GM19324 (cell line): ENCODE data around the gene PTGER3.
A peak's percentile ranks its signal among the peaks of the same experiment; 100 is the strongest.

Experiments used
- ATAC-seq: cut with Tn5 transposase; IDR thresholded peaks from one replicate; pipeline ENCODE4 v1.9.1; 2021; ENCODE audit warnings: mild to moderate bottlenecking, moderate library complexity; ENCODE audit not compliant: unreplicated experiment, low FRiP score

The PTGER3 gene

DNA sequence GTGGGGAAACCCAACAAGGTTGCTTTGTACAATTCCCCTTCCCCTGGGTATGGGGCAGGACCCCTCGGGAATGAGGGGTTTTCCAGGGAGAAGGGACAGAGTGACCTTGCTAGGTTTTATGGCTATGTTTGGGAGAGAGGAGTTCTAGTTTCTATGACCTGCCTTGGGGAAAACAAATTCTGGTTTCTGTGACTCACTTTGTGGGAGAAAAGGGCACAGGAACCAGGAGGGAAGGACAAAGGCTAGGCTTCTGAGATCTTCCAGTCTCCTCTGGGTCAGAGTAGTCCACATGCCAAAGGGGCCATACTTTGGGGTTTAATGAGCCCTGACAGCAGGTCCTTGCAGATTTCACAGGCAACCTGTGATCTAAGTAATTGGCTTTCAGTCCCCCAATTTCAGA is 5.5 kb upstream of the PTGER3 start:
- no peak for ATAC-seq

DNA sequence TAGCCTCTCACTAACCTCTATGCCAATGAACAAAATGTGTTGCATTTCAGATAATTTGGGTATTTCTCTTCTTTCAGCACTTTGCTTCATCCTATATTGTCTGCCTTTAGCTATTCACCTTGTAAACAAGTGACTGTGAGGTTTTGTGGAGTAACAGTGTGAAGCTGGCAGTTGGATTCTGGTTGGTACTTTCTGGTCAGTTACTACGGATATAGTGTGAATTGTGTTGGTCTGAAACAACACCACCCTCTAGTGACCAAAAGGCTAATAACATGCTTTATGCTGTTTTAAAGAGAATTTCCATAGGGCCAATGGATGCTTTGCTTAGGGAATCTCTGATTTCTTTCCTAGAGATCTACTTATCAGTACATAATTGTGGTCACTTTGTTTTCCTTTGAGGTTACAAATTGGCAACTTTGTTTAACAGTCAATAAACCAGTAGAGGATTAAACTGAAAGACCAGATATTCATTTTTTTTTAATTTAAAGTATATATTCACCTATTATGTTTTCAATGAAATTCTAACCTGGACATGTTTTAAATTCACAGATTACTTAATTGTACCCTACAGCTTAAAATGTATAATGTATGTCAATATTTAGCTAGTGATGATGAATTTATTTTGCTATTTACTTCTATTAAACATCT is 2.5 kb upstream of the PTGER3 start:
- peak; percentile 46 for ATAC-seq

DNA sequence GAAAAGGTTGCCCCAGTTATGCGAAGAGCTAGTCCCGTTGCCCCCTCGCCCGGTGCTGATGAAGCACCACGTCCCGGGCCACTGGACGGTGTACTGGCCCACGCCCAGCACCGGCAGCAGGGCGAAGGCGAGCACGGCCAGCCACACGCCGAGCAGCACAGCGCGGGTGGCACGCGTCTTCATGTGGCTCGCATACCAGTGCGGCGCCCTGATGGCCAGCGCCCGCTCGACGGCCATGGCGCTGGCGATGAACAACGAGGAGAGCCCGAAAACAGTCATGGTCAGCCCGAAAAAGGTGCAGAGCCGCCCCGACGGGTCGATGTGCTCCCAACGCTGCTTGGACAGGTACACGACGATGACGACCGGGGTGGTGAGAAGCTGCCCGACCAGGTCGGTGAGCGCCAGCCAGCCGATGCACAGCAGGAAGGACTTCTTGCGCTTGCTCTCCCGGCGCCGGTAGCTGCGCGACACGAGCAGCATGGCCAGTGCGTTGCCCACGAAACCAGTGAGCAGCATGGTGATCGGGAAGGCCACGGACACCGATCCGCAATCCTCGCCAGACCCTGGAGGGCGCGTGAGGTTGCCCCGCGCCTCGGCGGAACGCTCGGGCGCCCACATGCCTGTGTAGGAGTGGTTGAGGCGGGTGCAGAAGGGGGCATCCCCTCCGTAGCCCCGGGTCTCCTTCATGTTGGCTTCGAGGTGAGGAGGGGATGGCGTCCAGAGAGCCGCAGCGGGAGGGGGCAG is 553 bp downstream of the PTGER3 start:
- ATAC-seq = no peak

DNA sequence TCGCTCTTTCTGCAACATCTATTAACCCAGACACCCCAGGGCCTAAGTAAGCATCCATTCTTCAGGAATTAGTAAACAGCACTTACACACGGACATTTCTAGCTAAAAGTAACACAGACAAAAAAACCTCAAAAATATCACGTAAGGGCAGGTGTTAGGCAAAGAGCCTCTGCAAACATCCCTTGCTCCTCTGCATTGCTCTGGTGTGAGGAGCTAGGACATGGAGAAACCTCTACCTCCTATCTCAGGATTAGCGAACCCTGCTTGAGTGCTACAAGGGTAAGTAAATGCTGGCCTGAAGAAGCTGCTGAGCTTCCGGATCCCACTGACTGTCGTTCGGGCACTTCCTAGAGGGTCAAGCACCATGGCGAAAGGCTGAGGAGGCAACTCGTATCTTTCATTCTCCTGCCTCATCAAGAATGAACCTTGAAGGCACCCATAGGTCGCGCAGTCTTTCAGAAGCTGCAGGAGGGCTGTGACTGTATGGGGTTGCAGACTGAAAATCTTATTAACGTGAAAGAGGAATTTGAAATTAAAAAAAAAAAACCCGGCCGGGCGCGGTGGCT is 2.1 kb downstream of the PTGER3 start:
- ATAC-seq = no peak

DNA sequence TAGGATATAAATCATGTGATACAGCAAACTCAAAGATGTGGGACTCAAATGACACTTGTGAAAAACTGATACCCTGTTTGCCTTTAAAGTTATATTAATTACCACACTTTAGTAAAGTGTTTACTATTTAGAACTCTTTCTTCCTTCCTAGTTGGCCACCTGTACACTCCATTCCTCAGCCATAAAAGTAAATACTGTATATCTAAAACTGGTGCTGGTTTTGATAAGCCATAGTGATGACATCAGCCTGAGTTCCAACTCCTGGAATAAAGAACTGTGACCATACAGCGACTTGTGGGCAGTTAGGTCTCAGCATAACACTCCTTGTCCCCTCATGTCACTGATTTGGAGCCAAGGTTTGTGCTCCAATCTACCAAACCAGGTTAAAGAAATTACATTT is 2.8 kb downstream of the PTGER3 start:
- no peak for ATAC-seq

DNA sequence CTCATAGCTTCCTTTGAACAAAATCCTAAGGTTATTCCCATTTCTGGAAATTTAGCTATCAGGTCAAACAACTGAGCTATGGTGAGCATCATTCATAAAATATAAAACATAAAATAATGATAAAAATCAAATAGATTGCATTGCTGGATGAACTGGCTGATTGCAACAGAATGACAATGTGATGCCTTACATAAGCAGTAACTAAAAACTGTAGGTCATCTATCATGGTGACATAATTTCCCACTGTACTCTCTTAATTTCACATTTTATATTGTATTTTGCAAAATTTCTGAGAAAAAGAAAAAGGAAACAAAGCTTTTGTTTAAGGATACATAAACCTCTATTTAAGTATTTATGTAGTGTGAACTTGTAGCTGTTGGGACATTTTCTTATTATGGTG is 4.6 kb downstream of the PTGER3 start:
- no peak for ATAC-seq

DNA sequence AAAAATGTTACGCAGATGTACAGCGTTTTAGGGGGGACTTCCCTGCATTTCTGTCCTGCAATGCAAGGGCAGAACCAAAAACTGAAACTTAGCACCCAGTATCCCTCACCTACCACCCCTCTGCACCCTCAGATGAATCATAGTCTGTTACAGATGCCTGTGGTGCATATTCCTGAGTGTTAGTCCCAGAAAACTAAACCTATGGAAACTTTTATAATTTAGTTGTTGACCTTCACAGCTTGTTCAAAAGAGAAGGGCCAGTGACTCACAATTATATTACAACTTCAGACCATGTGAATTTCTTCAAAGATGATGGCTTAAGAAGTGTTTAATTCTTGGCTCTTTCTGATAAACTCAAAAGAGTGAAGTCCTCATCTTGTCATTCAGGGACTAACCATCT is 5.8 kb downstream of the PTGER3 start:
- no peak for ATAC-seq

DNA sequence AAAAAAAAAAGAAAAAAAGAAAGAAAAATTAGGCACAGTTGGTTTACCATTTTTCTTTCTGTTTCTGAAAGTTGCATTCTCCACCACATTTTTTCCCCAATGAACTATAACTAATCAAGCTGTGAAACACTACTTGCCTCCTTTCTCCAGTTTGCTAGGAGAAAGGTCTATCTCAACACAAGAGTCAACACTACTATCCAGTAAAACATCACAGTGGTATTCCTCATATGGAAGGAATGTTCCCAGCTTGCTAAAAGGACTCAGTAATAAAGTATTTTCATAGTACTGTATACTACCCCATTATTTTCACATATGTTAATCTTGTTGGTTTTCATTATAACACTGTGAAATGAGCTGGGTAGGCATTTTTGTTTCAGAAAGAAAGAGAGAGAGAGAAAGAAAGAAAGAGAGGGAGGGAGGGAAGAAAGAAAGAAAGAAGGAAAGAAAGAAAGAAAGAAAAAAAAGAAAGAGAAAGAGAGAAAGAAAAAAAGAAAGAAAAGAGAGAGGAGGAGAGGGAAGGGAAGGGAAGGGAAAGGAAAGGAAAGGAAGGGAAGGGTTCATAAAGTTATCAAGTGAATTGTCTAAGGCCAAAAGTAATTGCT is 7.9 kb downstream of the PTGER3 start:
- no peak for ATAC-seq

DNA sequence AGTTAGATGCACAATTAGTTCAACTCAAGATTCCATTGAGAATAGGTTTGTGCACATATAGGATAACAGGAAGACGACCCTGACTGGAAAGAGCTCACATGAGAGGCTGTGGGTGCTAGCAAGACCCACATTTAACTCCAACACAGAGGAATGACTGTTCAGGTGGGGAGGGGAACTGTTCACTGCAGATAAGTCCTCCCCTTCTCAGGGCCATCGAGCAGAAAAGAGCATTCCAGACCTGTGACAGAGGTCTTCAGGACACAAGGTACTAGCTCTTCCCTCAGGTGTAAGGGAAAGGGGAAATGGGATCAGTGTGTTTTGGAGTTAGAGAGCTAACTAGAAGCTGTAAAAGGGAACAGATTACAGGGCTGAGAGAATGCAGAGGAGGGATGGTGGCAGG is 8.7 kb downstream of the PTGER3 start:
- ATAC-seq = no peak

DNA sequence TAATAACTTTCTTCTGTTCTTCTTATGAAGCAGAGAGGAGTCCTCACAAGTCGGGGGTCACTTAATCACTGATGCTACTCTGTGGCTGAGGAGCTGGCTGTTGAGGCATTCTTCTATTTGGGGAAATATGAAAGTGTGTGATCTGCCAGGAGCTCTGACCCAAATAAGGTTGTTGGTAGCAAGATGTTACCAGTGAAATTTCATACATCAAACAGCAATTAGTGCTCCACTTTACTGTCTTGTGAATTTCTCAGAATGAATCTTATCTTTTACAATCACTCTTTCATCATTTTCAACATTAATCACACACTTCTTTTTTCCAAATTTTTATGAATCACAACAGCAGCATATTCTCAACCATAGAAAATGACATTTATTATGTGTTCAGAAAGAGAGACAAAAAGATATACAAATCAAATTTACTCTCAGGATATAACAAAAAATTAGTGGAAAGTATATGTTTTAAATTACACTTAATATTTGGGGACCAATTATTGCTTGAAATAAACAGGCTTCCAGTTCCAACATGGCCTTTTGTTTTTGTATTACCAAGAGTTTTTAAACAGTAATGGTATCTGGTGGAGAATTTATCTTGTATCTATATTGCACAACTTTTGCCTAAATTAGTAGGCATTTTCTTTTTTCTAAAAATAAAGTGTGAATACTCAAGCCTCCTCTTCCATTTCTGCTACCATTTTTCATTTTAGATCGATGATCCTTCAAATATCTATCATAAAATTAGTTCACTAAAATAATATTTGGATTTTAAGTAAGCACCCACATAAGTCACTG is 9.6 kb downstream of the PTGER3 start:
- ATAC-seq = no peak

DNA sequence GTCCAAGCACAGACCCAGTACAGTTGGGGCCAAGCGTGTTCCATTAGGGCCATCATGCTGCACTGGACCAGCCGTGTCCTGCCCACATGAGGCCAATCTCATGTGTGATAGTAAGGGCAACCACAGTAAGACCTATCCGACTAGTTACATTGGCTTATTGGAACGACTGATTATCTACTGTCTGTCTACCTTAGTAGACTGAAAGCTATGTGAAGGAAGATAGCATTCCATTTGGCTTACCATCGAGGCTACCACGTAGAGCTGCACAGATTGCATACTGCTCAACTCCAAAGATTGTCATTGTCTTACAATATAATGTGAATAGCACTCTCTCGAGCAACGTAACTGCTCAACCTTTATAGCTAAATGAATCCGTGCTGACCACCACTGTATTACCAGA is 10.6 kb downstream of the PTGER3 start:
- ATAC-seq = no peak

DNA sequence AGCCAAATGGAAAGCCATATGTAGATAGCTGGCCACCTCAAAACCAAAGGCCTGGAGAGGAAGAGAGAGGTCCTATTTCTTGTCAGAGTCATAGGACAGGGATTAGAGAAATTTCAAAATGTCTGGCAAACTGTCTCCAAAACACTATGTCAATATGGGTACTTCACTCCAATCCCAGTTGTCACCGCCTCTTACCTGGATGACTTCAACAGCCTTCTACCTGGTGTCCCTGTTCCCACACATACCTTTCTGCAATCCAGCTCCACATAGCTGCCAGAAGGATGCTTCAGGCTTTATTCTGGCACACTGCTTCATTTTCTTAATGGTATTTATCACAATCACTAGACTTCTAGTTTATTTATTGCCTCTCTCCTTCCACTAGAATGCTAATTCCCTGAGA is 14.5 kb downstream of the PTGER3 start:
- no peak for ATAC-seq

DNA sequence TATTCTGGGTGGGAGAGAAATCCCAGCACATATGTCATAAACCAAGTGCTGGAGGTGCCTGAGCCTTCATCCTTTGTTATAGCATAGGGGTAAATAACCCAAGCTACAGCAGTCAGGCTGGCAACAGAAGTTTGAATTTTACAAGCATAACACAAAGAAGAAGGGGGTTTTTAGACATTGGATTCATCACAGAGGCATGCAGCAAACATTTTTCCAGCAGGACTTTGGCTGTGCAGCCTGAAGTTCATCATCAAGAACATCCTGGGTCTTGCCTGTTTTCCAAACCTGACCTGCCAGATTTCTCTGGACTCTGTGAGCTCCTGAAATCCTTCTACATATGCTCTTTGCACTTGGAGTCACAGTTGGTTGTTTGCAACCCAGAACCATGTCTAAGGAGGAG is 16.2 kb downstream of the PTGER3 start:
- ATAC-seq = no peak

DNA sequence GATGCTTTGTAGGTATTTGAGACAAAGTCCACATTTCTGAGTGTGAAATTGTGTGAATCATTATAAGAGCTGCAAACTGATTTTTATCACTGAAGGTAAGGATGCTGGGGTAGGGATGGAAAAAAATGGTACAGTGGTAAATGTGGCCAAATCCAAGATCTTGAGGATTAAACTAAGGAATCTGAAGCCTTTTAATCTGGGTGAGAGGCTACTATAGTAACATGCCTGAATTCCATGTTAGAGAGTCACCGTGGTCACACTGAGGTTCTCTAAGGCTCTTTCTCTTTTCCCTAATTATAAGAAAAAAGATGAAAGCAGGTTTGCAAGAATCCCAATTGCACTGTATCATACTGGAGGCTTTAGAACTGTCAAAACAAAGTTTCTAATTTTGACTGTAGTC is 17.6 kb downstream of the PTGER3 start:
- ATAC-seq = no peak

DNA sequence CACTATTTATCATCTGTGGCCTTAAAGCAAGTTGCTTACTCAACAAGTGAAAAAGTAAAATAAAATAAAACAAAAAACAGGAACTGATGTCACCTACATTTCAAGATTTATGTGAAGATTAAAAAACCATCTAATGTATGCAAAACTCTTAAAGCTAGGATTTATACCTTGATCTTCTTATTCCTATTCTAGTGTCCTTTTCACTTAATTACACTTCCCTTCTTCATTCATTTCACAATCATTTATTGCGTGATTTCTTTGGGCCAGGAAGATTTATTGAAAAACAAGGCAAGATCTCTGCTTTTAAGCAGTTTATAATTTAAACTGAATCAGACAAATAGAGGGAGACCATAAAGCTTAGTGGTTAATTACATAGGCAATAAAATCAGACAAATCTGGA is 18.6 kb downstream of the PTGER3 start:
- no peak for ATAC-seq

DNA sequence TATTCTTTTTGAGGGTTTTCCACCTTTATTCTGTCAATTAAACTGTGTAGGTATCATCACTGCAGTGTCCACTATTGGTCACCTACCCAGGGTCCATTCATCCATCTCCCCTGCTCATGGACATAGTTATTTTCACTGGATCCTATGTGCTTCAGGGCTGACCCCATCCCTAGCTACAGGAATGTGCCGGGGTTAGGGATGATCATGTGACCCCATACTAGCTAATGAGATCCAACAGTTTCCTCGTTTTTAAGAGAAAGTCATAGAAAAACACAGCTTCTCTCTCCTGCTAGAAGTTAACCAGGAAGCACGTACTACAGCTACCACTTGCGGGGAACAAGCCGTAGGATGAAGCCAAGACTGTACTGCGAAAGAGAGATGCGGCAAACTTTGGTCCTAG is 19.6 kb downstream of the PTGER3 start:
- ATAC-seq = no peak

DNA sequence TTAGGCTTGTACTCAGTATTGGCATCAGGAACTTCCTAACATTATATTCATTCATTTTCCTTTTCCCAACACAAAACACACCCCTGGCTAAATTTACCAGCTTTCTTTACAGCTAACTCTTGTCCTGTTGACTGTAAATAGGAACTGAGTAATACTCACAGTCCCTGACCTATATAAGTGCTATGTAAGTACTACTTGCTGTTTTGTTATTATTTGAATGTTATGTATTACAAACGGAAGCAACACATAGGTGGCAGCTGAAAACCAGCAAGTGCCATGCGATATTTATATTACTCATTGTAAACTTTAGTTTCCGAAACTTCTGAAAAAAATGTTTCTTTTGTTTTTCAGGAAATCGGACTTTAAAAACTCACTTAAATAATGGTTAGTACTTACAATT is 21.5 kb downstream of the PTGER3 start:
- no peak for ATAC-seq

DNA sequence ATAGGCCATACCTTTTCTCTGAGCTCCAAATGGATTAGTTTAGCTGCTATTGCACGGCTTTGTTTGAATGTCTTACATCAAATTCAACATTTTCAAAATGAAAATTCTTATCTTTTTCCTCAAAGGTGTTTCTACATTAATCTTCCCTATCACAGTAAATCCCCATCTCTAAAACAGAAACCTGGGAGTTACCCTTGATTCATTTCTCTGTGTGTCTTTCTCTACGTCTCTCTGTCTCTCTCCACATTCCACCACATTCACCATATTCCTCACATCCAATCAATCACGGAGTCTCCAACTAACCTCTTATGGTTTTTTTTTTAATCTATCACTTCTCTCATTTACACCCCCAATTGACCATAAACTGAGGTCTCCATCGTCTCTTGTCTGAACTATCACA is 24.1 kb downstream of the PTGER3 start:
- ATAC-seq = no peak

DNA sequence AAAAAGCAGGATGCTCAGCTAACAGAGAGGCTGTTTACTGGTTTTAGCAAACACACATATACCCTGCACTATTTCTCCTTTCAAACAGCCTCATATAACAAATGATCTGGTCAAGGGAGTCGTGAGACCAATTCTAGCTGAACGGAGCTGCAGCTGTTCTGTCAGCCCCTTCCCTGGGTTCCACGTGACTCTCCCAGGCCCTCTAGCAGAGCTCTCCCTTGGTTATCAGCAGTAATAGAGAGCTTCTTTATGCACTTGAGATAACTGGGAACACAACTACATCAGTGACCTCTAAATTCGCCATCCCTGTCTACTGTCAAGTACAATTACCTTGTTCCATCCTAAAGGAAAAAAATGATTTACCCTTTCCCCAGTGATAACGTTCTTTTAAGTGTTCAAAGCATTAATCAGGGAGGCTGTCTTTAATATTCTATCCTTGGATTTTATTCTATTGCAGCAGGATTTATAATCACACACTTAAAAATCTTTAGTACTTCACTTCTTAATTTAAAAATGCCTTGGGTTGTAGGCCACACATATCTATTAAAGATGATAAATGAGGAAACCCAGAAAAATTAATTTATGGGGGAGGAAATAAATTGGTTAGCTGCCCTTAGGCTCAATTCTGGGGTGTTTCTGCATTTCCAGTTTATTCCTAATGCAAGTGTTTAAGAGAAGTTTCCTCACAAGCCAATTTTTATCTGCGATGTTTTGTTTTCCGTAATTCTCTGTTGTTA is 28.2 kb downstream of the PTGER3 start:
- no peak for ATAC-seq

DNA sequence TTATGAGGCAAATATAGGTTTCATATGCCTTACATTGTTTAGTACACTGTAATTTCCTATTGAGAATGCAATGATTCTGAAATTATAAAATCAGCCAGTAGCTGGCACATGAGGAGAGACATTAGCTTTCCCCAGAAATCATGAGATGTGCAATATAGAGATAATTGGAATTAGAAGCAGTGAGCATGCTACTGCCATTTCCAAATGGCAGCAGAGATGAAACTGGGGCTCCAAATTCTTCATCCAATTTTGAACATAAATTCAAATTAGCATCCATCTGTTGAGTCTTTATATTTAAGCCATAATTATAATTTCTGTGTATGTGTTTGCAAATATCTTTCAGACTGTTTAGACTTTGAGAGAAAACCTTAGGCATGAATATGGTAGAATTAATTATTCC is 28.8 kb downstream of the PTGER3 start:
- ATAC-seq = no peak
